ENCODE data around the gene FUNDC1. TPM values are rescaled to one million over a fixed set of nuclear protein-coding genes. Genes with fewer than 3 reads are reported as not detected.

The FUNDC1 gene
- total RNA-seq, 1 donor from 2014 or later: 17.0 TPM

- H3K27me3 Mint-ChIP-seq (ENCODE audit: low read depth, unreplicated experiment): no peaks in the 10 kb centered on the region
- H3K9me3 Mint-ChIP-seq (ENCODE audit: unreplicated experiment): no peaks in the 10 kb centered on the region
- no peak for TF ChIP-seq CTCF (IDR thresholded peaks at IDR 0.05; ENCODE audit: insufficient read depth, low read depth, low read length)
- no peak for TF ChIP-seq EZH2 (IDR thresholded peaks at IDR 0.05; ENCODE audit: insufficient read depth, low read length)
- no peak overlapping the region for H3K4me3 Mint-ChIP-seq (ENCODE audit: unreplicated experiment)
- Histone ChIP-seq H4K20me1 (ENCODE audit: insufficient read depth, low read length) (no peaks in the 10 kb centered on the region), H3K27me3 (ENCODE audit: insufficient read depth, low read length) (no peaks in the 10 kb centered on the region), H3K4me2 (ENCODE audit: low read length) (no peak overlapping the region), H2AFZ (ENCODE audit: low read depth, low read length) (no peak overlapping the region), H3K79me2 (ENCODE audit: insufficient read depth, low read length) (no peaks in the 10 kb centered on the region), H3K9ac (ENCODE audit: low read length) (no peak overlapping the region), H3K4me1 (ENCODE audit: insufficient read depth, low read length) (no peaks in the 10 kb centered on the region), H3K9me3 (ENCODE audit: insufficient read depth, low read depth, low read length) (no peaks in the 10 kb centered on the region), H3K27ac (ENCODE audit: low read depth, low read length) (no peak overlapping the region), H3K4me3 (ENCODE audit: insufficient read depth, low read depth, low read length) (no peak overlapping the region), H3K36me3 (ENCODE audit: insufficient read depth, low read length) (no peaks in the 10 kb centered on the region)
- no peak overlapping the region for H3K27ac Mint-ChIP-seq (ENCODE audit: unreplicated experiment)
- FAIRE-seq (no peak), DNase-seq (ENCODE audit: low read depth) (no peak)
- H3K4me1 Mint-ChIP-seq (ENCODE audit: low read depth, unreplicated experiment): no peaks in the 10 kb centered on the region
- H3K36me3 Mint-ChIP-seq (ENCODE audit: low read depth, unreplicated experiment): no peaks in the 10 kb centered on the region
Observed at GRCh38 chrX:44495091-44495490, 47.6 kb downstream of the FUNDC1 start.

- H3K9me3 ChIP-seq (ENCODE audit: insufficient read depth, low read depth, low read length): no peaks in the 10 kb centered on the region
- no peaks in the 10 kb centered on the region for H4K20me1 ChIP-seq (ENCODE audit: insufficient read depth, low read length)
- Mint-ChIP-seq H3K4me1 (ENCODE audit: low read depth, unreplicated experiment) (no peaks in the 10 kb centered on the region), H3K27me3 (ENCODE audit: low read depth, unreplicated experiment) (no peaks in the 10 kb centered on the region), H3K27ac (ENCODE audit: unreplicated experiment) (no peak overlapping the region), H3K36me3 (ENCODE audit: low read depth, unreplicated experiment) (no peaks in the 10 kb centered on the region), H3K4me3 (ENCODE audit: unreplicated experiment) (no peak overlapping the region), H3K9me3 (ENCODE audit: unreplicated experiment) (no peaks in the 10 kb centered on the region)
- H2AFZ ChIP-seq (ENCODE audit: low read depth, low read length): no peak overlapping the region
- H3K27me3 ChIP-seq (ENCODE audit: insufficient read depth, low read length): no peaks in the 10 kb centered on the region
- no peak overlapping the region for H3K4me3 ChIP-seq (ENCODE audit: insufficient read depth, low read depth, low read length)
- no peak overlapping the region for H3K9ac ChIP-seq (ENCODE audit: low read length)
- no peak overlapping the region for H3K4me2 ChIP-seq (ENCODE audit: low read length)
- no peaks in the 10 kb centered on the region for H3K4me1 ChIP-seq (ENCODE audit: insufficient read depth, low read length)
- no peak for DNase-seq (ENCODE audit: low read depth)
- peak; percentile 32 for FAIRE-seq
- no peaks in the 10 kb centered on the region for H3K79me2 ChIP-seq (ENCODE audit: insufficient read depth, low read length)
- TF ChIP-seq CTCF (IDR thresholded peaks at IDR 0.05; ENCODE audit: insufficient read depth, low read depth, low read length) (no peak), EZH2 (IDR thresholded peaks at IDR 0.05; ENCODE audit: insufficient read depth, low read length) (no peak)
- H3K27ac ChIP-seq (ENCODE audit: low read depth, low read length): no peak overlapping the region
- H3K36me3 ChIP-seq (ENCODE audit: insufficient read depth, low read length): no peaks in the 10 kb centered on the region
Observed at GRCh38 chrX:44494357-44494756, 48.3 kb downstream of the FUNDC1 start.

GRCh38 chrX:44489515-44489914, 53.1 kb downstream of the FUNDC1 start:
- H3K4me1 Mint-ChIP-seq (ENCODE audit: low read depth, unreplicated experiment): no peaks in the 10 kb centered on the region
- TF ChIP-seq CTCF (IDR thresholded peaks at IDR 0.05; ENCODE audit: insufficient read depth, low read depth, low read length): no peak
- no peak for TF ChIP-seq EZH2 (IDR thresholded peaks at IDR 0.05; ENCODE audit: insufficient read depth, low read length)
- no peaks in the 10 kb centered on the region for H4K20me1 ChIP-seq (ENCODE audit: insufficient read depth, low read length)
- no peaks in the 10 kb centered on the region for H3K9me3 ChIP-seq (ENCODE audit: insufficient read depth, low read depth, low read length)
- no peaks in the 10 kb centered on the region for H3K9me3 Mint-ChIP-seq (ENCODE audit: unreplicated experiment)
- no peaks in the 10 kb centered on the region for H3K36me3 ChIP-seq (ENCODE audit: insufficient read depth, low read length)
- H3K4me3 ChIP-seq (ENCODE audit: insufficient read depth, low read depth, low read length): no peak overlapping the region
- DNase-seq (ENCODE audit: low read depth) (no peak), FAIRE-seq (no peak)
- no peak overlapping the region for H3K27ac Mint-ChIP-seq (ENCODE audit: unreplicated experiment)
- H3K4me2 ChIP-seq (ENCODE audit: low read length): no peak overlapping the region
- no peaks in the 10 kb centered on the region for H3K4me1 ChIP-seq (ENCODE audit: insufficient read depth, low read length)
- H3K27me3 Mint-ChIP-seq (ENCODE audit: low read depth, unreplicated experiment): no peaks in the 10 kb centered on the region
- no peak overlapping the region for H2AFZ ChIP-seq (ENCODE audit: low read depth, low read length)
- no peak overlapping the region for H3K9ac ChIP-seq (ENCODE audit: low read length)
- H3K79me2 ChIP-seq (ENCODE audit: insufficient read depth, low read length): no peaks in the 10 kb centered on the region
- no peak overlapping the region for H3K4me3 Mint-ChIP-seq (ENCODE audit: unreplicated experiment)
- H3K36me3 Mint-ChIP-seq (ENCODE audit: low read depth, unreplicated experiment): no peaks in the 10 kb centered on the region
- H3K27ac ChIP-seq (ENCODE audit: low read depth, low read length): no peak overlapping the region
- H3K27me3 ChIP-seq (ENCODE audit: insufficient read depth, low read length): no peaks in the 10 kb centered on the region
